GM23338 (cell line): Measurements from ENCODE around the gene TRDN. TPM values are rescaled to one million over a fixed set of nuclear protein-coding genes. Genes with fewer than 3 reads are reported as not detected.

Experiments
- ATAC-seq: fragments of 200-7000 bp; cut with Tn5 transposase; 3 replicates; pipeline ENCODE4 v1.9.1; 2020
- DNase-seq: peaks from one replicate; pipeline ENCODE4 v3.0.0-alpha.2; 2015; ENCODE audit warnings: low spot score
- H2AFZ ChIP-seq: fragments of 200-600 bp; sonication (generic); 2 replicates; pipeline ENCODE4 v1.8.0; 2016; ENCODE audit warnings: antibody characterized with exemption, mild to moderate bottlenecking, moderate library complexity
- H3F3A ChIP-seq: fragments of 200-600 bp; sonication (generic); replicated peaks from 2 replicates; pipeline ENCODE4 v1.8.0; 2017; ENCODE audit warnings: antibody characterized with exemption, mixed run types, low read depth
- H3K27ac ChIP-seq: fragments of 200-600 bp; sonication (generic); 2 replicates; pipeline ENCODE4 v1.6.1; 2016; ENCODE audit warnings: low read depth
- H3K27me3 ChIP-seq: fragments of 200-600 bp; sonication (generic); 2 replicates; pipeline ENCODE4 v1.8.0; 2016; ENCODE audit warnings: mild to moderate bottlenecking, mixed run types, moderate library complexity; ENCODE audit not compliant: insufficient read depth
- H3K36me3 ChIP-seq: fragments of 200-600 bp; sonication (generic); 2 replicates; pipeline ENCODE4 v1.8.0; 2016; ENCODE audit warnings: mild to moderate bottlenecking; ENCODE audit not compliant: insufficient read depth
- H3K4me1 ChIP-seq: fragments of 200-600 bp; sonication (generic); 2 replicates; pipeline ENCODE4 v1.8.0; 2016; ENCODE audit warnings: mild to moderate bottlenecking, moderate library complexity; ENCODE audit not compliant: insufficient read depth
- H3K4me2 ChIP-seq: fragments of 200-600 bp; sonication (generic); 2 replicates; pipeline ENCODE4 v1.7.1; 2017; ENCODE audit warnings: mixed run types
- H3K4me3 ChIP-seq: fragments of 200-600 bp; sonication (generic); 2 replicates; pipeline ENCODE4 v1.6.1; 2016; ENCODE audit warnings: mixed run types
- H3K79me2 ChIP-seq: fragments of 200-600 bp; sonication (generic); replicated peaks from 2 replicates; pipeline ENCODE4 v1.8.0; 2017; ENCODE audit warnings: mild to moderate bottlenecking; ENCODE audit not compliant: insufficient read depth
- H3K9me2 ChIP-seq: fragments of 200-600 bp; sonication (generic); 2 replicates; pipeline ENCODE4 v1.8.0; 2017; ENCODE audit not compliant: insufficient read depth
- H4K20me1 ChIP-seq: fragments of 200-600 bp; sonication (generic); replicated peaks from 2 replicates; pipeline ENCODE4 v1.8.0; 2017; ENCODE audit warnings: mild to moderate bottlenecking; ENCODE audit not compliant: insufficient read depth
- H3K27ac Mint-ChIP-seq: 2 replicates; pipeline ENCODE4 v1.8.0; 2020; ENCODE audit warnings: inconsistent platforms, mild to moderate bottlenecking, moderate library complexity, mixed read lengths
- H3K27me3 Mint-ChIP-seq: 3 replicates; pipeline ENCODE4 v1.8.0; 2022; ENCODE audit warnings: low read depth, mild to moderate bottlenecking, moderate library complexity, mixed read lengths, inconsistent platforms; ENCODE audit not compliant: insufficient read depth, poor library complexity
- H3K36me3 Mint-ChIP-seq: 3 replicates; pipeline ENCODE4 v1.8.0; 2021; ENCODE audit warnings: low read depth, mild to moderate bottlenecking, inconsistent platforms, moderate library complexity, mixed read lengths
- H3K4me1 Mint-ChIP-seq: 3 replicates; pipeline ENCODE4 v1.8.0; 2020; ENCODE audit warnings: mild to moderate bottlenecking, inconsistent platforms, mixed read lengths
- H3K4me3 Mint-ChIP-seq: 3 replicates; pipeline ENCODE4 v1.8.0; 2021; ENCODE audit warnings: moderate library complexity, mild to moderate bottlenecking, inconsistent platforms, mixed read lengths
- H3K9me3 Mint-ChIP-seq: 3 replicates; pipeline ENCODE4 v1.8.0; 2020; ENCODE audit warnings: moderate library complexity, mild to moderate bottlenecking, inconsistent platforms, mixed read lengths
- CREB1 ChIP-seq: fragments of 250-450 bp; sonication (Bioruptor Pico); IDR thresholded peaks from 2 replicates; pipeline ENCODE4 v1.5.0; 2020; ENCODE audit warnings: low read depth, mild to moderate bottlenecking, moderate library complexity
- EZH2 ChIP-seq: fragments of 200-600 bp; sonication (generic); IDR thresholded peaks from one replicate; pipeline ENCODE4 v1.8.0; 2017; ENCODE audit warnings: antibody characterized with exemption, mild to moderate bottlenecking, low read depth; ENCODE audit not compliant: unreplicated experiment
- POLR2AphosphoS5 ChIP-seq: IDR thresholded peaks from 2 replicates; pipeline ENCODE4 v1.6.1; 2016; ENCODE audit warnings: antibody characterized with exemption, low read depth
- ZNF462 ChIP-seq: fragments of 250-450 bp; sonication (Bioruptor Pico); IDR thresholded peaks from 2 replicates; pipeline ENCODE4 v1.5.0; 2020; ENCODE audit warnings: mild to moderate bottlenecking, moderate library complexity
- polyA plus RNA-seq: library from polyadenylated mRNA; unstranded; fragments of >200 nt; fragmentation: Nextera tagmentation; extraction: Ambion mirVana; gene quantifications from 2 replicates; pipeline ENCODE4 v1.2.1, GENCODE V29; 2016
- total RNA-seq: library from RNA; depleted of rRNA; stranded (reverse); fragments of >200 nt; shearing (Covaris generic); gene quantifications from 2 replicates; pipeline ENCODE4 v1.2.3, GENCODE V29; 2014

TRDN gene
- total and polyA plus RNA-seq, 2 experiments from 2014 or later, result 35.5 to 137 TPM

DNA sequence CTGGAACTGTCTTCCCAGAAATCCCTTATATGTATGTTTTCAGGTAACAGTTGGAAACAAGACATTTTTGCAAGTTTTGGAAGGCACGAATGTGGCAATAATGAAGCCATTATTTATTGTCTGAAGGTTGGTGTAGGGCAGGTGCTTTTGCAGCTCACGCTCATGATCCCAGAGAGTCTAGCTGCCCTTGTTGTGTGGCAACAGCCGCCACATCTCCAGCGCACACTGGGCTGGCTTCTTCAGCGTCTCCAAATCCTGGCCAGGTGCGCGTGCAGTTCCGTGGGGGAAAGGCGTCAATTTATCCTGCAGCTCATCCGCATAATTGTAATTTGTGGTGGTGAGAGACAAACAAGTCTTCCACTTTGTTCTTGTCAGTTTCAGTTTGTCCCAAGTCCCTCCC, 71.2 kb downstream of the TRDN start (continued):
- TF ChIP-seq ZNF462 (no peak), EZH2 (no peak), POLR2AphosphoS5 (no peak; the same call in 1 of the 2 replicates), CREB1 (no peak)

DNA sequence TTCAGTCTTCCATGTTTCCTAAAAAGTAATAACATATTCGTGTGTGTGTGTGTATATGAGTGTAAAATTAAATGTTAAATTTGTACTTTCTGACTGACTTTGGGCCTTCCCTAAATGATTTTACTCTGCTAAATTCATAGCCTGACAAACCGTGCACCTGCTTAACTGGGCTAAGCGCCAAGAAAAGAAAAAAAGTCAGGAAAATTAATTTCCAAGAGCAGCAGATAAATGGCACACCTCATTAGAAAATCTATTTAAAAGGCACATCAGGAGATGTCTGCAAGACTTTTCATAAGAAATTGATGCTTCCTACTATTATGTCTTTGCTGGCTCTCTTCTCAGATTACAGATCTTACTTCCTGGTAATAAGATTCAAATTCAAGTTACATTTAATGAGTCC, 72.4 kb downstream of the TRDN start:
- Mint-ChIP-seq H3K27me3 (no peaks in the 10 kb centered on the region), H3K36me3 (peaks cover 26% of the 10 kb centered on the region; the same call in 2 of the 3 replicates), H3K4me3 (no peak overlapping the region), H3K4me1 (peaks cover 67% of the 10 kb centered on the region), H3K9me3 (no peaks in the 10 kb centered on the region; the same call in 2 of the 3 replicates), H3K27ac (peak overlapping the region; percentile 85)
- Histone ChIP-seq H3K4me3 (no peak overlapping the region), H4K20me1 (no peaks in the 10 kb centered on the region), H3K36me3 (0 out of 2 replicates have a peak, but pooled peaks cover under 1% of the 10 kb centered on the region), H3K27ac (no peak overlapping the region), H3K27me3 (no peaks in the 10 kb centered on the region), H3K79me2 (no peaks in the 10 kb centered on the region), H3K9me2 (no peaks in the 10 kb centered on the region), H2AFZ (no peak overlapping the region), H3K4me2 (peak overlapping the region; percentile 70), H3F3A (no peaks in the 10 kb centered on the region), H3K4me1 (peaks cover 62% of the 10 kb centered on the region)
- TF ChIP-seq ZNF462, result no peak
- ATAC-seq (no peak), DNase-seq (no peak)
